HG02798 (cell line): ENCODE results near the gene SERPINA10.

ENCODE experiments used
- ATAC-seq: cut with Tn5 transposase; IDR thresholded peaks from one replicate; pipeline ENCODE4 v1.9.1; 2021; ENCODE audit warnings: mild to moderate bottlenecking; ENCODE audit not compliant: unreplicated experiment, poor library complexity

The SERPINA10 gene, protein sequence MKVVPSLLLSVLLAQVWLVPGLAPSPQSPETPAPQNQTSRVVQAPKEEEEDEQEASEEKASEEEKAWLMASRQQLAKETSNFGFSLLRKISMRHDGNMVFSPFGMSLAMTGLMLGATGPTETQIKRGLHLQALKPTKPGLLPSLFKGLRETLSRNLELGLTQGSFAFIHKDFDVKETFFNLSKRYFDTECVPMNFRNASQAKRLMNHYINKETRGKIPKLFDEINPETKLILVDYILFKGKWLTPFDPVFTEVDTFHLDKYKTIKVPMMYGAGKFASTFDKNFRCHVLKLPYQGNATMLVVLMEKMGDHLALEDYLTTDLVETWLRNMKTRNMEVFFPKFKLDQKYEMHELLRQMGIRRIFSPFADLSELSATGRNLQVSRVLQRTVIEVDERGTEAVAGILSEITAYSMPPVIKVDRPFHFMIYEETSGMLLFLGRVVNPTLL

DNA sequence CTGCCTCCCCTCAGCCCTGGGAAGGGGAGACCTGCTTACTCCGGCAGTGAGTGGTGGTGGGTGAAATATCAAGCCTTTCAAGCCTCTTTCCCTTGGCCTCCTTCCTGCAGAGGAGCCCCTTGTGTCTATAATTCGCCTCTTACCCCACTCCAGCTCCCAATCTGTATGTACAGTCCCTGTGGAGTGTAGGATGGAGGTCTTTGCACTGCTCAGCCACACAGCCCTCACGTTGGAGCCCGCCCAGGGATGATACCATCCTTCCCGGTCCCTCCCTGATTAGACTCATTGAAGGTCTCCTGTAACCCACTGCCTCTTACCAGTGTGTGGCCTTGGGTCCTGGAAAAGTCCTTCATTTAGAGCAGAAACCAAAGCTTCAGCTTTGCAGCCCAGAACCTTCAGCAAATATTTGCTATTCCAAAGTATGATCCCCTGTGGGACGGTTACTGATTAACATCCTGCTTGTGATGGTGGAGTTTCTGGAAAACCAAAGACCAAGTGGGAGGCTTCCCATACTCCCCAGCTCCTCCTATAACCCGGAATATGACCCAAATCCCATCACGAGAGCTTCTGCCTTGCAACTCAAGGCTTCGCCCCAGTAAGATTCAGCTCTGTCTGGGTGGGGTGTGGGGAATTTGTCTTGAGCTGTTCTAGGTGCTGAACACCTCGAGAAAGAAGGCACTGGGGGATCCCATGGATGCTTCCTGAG, at the start of gene SERPINA10:
SERPINA10 (minus strand) TSS at position 397 of the 706 bp plus-strand sequence. CDS start 2,675 bp downstream, outside the sequence.
- no peak for ATAC-seq

DNA sequence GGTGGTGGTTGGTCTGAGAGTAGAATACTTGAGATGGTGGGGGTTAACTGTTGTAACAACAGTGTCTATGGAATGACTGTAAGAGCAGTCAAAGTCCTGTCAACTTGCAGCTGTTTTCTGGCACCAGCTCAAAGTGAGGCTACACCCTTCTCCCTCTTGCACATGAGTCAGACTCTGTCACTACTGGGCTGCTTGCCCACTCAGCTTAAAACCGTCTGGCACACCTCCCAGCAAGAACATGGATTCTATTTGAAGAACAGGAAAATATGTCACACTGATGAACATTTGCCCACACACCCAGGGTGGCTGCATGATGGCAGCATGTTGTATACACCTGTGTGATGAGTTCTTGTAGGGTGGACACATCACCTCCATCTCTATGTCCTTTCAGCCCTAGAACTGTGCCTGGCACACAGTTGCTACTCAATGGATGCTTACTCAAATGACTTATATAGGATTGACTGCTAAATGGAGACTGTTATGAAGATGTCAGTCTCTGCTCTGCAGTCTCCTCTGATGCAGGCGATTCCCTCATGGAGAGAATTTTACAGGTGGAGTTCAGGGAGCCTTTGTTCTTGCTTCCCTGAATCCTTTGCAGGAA, 49.4 kb upstream of the SERPINA10 start:
- no peak for ATAC-seq

DNA sequence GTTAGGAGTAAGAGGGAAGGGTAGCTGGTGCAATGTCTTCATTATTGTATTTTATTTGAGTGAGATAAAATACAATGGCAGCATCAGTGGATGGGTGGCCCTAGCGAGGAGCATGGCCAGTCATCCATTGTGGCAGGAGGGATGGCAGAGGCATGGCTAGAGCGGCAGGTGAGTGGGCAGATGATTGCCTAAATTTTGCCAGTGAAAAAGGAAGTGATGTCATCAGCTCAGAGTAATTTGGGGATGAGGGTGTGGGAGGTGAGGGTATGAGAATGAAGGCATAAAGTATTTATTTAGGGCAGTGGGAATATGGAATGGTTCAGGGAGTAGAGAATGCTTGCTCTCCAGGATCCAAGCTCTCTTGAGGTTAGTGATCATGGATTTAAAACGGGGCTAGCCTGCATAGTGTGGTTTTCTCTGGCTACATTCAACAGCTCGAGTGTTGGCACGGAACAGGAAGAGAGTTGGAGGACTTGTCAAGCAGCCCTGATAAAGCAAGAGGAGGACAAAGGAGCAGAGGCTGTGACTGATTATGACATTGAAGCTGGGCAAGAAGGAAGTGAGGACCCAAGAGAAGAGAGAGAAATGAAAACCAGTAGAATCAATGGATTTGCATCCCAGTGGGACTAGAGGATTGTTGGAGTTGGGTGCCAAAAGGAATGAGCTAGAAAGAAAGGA, 48.7 kb upstream of the SERPINA10 start:
- ATAC-seq = no peak

DNA sequence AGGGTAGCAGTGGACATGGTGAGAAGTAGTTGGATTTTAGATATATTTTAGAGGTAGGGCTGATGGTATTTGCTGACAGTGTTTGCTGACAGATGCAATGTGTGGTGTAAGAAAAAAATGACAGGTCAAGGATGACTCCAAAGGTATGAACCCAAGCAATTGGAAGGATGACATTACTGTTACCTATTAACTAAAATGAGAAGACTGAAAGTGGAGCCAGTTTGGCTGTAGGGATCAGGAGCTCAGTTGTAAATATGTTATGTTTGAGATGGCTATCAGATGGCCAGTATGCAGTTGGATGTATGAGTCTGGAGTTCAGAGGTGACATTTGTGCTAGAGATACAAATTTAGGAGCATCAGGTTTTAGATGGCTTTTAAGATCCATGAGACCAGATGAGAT, 47.5 kb upstream of the SERPINA10 start:
- no peak for ATAC-seq

DNA sequence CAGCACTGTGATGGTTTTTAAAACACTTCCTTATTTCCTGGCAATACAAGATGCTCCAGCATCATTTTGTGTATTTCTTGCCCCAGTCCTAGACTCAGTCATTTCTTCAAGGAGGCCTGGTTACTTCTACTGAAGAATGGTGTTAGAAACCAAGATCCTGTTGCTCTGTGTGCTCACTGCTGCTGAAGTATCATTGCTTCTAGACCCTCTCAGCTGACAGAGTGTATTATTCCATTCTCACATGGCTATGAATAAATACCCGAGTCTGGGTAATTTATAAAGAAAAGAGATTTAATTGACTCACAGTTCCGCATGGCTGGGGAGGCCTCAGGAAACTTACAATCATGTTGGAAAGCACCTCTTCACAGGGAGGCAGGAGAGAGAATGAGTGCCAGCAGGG, 45.0 kb upstream of the SERPINA10 start:
- no peak for ATAC-seq

DNA sequence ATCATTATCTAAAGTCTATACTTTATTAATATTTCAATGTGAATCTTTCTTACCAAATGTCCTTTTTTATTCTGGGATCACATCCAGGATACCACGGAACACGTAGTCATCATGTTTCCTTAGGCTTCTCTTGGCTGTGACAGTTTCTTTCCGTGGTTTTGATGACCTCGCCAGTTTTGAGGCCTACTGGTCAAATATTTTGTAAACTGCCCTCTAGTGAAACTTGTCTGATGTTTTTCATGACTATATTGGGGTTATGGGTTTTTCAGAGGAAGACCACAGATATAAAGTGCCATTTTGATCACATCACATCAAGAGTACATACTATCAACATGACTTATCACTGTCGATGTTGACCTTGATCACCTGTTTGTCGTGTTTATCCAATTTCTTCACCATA, 44.2 kb upstream of the SERPINA10 start:
- no peak for ATAC-seq

DNA sequence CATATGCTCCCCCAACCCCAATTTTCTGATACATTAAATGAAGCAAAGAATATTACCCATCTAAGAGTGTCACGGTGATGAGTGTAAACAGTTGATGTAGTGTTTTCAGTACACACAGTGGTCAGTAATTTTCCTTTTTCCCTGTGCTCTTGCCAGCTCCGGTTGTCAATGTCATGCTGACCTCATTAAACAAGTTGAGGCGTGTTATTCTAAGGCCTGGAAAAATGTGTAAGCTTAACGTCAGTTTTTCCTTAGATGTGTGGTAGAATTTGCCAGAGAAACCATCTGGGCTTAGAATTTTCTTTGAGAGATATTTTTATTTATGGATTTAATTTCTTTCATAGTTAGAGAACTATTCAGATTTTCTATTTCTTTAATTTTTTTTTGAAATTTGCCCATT, 41.8 kb upstream of the SERPINA10 start:
- ATAC-seq = no peak

DNA sequence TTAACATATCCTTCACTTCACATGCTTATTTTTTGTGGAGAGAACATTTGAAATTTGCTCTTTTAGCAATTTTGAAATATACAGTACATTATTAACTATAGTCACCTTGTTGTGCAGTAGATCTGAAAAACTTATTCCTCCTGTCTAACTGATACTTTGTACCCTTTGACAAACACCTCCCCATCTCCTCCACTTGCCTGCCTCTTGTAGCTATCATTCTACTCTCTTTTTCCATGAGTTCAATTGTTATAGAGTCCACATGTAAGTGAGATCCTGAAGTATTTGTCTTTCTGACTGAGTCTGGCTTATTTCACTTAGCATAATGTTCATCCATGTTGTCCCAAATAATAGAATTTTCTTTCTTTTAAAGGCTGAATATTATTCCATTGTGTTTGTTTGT, 39.5 kb upstream of the SERPINA10 start:
- no peak for ATAC-seq

DNA sequence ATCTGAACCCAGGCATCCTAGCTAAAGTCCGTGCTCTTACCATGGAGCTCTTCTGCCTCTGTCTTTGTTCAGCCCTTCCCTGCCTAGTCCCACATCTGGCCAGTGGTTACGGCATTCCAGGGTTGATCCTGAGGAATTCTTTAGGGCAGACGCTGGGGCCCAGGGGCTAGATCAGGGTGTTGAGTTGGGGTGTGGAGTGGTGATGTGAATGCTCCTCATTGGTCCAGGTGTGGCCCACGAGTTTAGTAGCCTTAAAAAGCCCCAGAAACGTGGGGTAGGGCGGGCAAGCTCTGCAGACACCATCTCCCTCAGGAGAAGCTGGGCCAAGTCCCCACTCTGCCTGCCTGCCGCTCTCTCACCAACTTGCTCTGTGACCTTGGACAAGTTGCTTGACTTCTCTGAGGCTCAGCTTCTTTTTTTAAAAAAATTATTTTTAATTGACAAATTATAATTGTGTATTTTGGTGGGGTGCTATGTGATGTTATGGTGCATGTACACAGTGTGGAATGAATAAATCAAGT, 39.1 kb upstream of the SERPINA10 start:
- no peak for ATAC-seq

DNA sequence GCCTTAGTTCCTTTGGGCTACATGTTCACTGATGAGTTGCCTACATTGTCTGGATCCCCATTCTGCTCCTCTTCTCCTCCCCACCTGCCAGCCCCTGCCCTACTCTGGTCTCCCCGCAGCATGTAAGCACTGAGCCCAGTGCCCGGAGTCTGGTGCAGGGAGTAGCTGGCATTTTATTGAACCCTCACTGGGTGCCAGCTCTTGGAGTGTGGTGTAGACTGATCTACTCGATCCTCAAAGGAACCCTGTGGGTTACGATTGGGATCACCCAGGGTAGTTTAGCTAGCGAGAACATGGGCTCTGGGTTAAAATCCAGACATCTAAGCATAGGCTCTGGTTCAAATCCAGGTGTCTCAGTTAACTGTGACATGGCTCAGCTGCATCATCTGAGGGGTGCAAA, 38.4 kb upstream of the SERPINA10 start:
- no peak for ATAC-seq

DNA sequence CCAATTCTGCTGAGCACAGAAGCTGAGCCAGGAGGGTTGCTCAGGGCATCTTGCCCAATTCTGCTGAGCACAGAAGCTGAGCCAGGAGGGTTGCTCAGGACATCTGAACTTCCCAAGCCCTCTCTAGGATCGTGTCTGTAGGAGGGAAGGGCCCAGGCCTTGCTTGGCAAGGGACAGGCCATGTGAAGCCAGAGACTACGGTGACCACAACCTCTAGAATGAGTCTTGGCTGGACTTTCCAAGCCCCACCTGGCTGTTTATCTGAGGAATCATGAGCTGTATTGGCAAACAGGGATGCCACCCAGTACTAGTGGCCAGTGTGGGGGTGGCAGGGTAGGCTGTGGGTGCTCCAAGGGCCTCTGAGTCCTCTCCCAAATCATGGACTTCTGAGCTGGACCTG, 37.8 kb upstream of the SERPINA10 start:
- no peak for ATAC-seq

DNA sequence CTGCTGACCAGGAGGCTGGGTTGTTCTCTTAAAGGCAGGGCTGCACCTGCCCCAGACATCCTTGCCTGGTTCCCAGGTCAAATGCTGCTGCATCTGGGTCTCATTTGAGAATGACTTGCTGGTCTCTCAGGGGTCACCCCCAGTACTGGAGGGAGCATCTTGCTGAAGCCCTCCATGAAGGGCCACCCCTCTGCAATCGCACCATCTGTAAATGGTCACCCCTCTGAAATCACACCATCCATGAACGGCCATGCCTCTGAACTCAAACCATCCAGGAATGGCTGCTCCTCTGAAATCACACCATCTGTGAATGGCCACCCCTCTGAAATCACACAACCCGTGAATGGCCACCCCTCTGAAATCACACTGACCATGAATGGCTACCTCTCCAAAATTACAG, 37.4 kb upstream of the SERPINA10 start:
- ATAC-seq = no peak

DNA sequence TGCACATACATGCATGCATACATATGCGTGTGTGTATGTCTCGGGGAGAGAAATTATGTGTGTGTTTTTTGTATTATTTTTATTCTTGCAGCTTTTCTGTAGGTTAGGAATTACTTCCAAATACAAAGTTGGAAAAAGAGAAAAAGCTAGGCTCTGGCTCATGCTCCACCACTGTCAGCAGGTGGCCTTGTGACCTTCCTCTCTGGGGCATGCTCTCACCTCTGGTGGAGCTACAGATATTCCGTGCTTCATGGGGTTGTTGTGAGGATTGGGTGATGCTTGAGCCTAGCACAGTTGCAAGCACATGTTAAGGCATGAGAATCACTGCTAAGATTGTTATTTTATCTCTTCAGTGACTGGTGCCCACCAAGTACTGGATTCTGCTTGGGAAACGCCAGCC, 36.8 kb upstream of the SERPINA10 start:
- no peak for ATAC-seq

DNA sequence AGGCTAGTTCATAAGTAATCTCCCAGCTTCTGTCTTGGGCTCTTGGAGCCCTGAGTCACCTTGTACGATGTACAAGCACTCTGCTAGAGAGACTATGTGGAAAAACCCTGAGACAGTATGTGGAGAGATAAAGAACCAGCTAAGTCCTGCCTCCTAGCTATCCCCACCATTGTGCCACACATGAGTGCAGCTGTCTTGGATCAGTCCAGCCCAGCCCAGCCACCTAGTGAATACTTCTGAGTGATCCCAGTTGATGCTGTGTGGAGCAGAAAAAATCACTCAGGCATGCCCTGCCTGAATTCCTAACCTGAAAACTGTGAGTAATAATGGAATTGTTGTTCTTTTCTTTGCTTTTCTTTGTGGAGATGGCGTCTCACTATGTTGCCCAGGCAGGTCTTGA, 35.1 kb upstream of the SERPINA10 start:
- no peak for ATAC-seq

DNA sequence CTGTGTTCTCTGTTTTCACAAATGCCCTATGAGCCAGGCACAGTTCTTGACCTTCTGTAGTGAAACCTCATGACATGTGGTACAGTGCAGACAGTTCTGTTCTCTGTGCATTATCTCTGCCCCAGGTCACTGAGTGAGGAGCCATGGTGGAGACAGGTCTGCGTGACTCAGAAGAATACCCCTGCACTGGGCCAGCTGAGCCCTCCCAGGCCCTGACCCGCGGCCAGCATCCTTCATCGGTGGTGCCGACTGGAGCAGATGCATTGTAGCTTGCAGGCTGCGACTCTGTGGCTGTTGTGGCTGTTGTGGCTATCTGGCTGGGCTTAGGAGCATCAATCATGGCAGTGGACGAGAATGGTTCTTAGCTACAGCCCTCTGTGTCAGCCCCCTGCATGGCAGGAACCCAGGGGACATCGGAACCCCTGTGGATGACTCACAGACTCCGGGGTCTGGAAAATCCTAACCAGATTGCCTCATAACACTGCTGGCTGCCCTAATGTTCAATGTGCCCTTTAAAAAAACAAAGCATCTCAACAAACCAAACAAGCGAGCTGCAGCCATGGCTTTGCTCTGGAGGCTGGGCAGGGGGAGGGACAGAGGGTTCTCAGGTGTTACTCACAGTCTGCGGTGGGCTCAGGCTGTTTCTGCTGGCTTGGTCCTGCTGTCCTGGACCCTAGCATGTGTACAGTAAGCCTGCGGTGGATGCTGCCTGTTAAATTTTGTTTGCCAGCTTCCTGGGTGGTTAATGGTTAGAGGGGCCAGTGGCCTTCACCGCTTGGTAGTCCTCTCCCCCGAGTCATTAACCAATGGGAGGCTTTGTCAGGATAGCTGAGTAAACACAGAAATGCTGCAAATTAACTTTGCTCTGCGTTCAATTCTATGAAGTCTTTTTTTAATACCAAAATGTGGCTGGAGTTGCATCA, 29.8 kb upstream of the SERPINA10 start, which contains the start of gene SERPINA6:
SERPINA6 (minus strand) TSS at position 689 of the 923 bp plus-strand sequence. CDS start 8,688 bp downstream, outside the sequence.
- no peak for ATAC-seq

DNA sequence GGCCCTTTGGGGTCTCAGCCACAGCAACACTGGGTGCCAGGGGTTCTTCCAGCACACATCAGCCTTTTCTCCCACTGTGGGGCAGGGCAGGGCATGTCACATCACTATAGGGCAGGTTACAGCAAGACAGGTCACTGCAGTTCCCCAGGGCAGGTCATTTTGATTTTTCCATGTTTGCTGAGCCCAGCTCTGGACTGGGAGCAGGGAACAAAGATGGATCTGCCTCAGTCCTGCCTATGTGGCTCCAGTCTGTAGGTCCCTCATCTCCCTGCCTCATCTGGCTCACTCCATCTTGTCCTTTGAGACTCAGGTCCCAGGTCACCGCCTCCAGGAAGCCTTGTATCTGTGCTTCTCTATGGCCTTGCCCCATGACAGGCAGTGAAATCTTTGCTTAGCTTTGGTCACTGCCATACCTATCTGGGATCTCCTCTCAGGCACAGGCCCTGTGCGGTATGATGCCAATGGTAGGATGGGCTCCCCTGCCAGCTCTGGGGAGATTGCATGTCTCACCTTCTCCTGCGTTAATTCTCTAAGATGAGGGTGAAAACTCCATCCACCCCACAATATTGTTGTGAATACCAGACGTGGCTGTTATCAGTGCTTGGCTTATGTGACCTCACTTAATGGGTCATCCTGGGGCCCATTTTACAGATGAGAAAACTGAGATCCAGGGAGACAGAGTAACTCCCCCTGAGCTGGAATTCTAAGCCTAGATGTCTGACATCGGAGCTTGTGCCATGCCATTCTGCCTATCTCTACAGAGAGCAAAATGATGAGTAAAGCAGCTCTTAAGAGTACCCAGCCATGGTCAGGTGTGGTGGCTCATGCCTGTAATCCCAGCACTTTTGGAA, 28.6 kb upstream of the SERPINA10 start:
- no peak for ATAC-seq

DNA sequence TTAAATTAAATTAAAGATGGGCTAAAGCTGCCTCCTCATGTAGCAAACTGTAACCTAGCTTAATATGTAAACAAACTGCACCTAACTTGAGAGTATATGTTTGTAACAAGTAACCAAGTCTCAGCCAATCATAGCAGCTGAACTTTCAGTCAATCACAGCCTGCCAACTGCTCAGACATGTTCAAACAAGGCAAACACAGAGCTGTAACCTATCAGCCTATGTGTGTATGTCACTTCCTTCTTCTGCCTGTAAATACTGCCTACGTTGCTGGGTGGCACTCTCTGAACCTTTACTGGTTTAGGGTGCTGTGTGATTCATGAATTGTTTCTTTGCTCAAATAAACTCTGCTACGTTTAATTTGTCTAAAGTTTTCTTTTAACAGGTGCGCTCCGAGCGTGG, 27.2 kb upstream of the SERPINA10 start:
- peak; percentile 45 for ATAC-seq

DNA sequence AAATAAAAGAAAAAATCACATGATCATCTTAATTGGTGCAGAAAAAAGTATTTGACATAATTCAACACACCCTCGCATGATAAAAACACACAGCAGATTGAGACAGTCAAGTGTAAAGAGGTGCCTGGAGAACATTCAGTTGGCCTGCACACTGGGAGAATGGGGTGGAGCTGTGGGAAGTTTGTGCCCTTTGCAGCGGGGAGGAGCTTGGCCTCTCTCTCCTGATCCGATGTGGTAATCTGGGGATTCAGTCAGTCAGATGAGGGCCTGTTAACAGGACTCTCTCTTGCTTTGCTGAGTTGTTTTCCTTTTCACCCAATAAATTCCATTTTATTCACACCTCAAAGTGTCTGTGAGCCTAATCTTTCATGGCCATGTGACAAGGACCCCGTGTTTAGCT, 24.2 kb upstream of the SERPINA10 start:
- ATAC-seq = no peak
